ENCODE results near the gene STARD13.

STARD13 gene

DNA sequence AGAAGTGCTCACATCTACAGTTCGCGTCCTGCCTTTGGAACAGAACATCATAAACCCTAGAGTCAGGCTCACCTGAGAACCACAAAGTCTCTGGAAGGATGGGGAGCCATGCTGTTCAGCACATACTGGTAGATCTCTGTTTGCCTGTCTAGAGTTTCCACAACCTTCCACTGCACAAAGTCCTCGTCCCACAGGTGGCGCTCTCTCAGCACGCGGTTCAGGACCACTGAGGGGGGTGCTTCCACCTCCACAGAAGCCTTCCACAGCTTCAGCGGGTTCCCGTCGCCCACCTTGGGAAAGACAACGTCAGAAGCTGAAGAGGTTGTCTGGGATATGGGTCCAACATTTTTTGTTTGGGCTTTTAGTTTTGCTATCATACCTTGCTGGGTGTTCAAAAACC lies 175.8 kb downstream of the STARD13 start:
- DNase-seq, result no peak

- no peak for DNase-seq
Observed at GRCh38 chr13:33109271-33109697, 176.3 kb downstream of the STARD13 start.

DNA sequence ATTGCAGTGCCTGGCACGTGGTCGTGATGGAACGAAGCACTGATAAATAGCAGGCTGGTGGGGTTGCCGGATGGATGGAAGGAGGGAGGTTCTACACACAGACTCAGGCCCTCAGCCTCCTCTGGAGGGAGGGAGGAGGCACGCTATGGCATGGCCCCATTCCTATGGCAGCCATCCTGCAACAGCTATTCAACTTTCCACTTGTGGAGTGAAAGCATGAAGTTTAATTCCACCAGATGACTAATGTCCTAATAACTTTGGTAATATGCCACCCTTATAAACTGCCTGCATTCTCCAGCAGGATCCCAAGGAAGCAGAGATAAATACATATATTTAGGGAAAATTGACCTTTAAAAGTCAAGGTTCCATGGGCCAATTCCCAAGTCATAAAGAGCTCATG lies 176.9 kb downstream of the STARD13 start:
- DNase-seq, result no peak

DNA sequence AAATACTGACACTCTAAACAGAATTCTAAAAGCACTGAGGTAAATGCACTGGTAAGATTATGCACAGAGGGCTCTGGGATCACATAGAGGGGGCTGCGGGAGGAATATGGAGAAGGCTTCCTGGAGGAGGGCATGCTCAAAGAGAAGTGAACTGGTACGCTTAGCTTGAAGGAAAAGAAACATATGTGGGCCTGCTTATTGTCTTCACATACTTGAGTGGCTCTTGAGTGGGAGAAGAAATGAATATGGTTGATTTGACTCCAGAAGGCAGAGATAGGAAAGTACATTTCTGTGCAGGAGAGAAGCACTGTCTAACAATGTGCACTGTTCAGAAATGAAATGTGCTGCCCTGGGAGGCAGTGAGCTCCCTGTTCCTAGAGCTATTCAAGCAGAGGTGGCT lies 178.2 kb downstream of the STARD13 start:
- DNase-seq, result no peak

- no peak for DNase-seq
Observed at GRCh38 chr13:33106656-33107360, 178.7 kb downstream of the STARD13 start.

- peak; percentile 81 to 91 (median 86) for DNase-seq
Observed at GRCh38 chr13:33105387-33106005, 180.1 kb downstream of the STARD13 start.

DNA sequence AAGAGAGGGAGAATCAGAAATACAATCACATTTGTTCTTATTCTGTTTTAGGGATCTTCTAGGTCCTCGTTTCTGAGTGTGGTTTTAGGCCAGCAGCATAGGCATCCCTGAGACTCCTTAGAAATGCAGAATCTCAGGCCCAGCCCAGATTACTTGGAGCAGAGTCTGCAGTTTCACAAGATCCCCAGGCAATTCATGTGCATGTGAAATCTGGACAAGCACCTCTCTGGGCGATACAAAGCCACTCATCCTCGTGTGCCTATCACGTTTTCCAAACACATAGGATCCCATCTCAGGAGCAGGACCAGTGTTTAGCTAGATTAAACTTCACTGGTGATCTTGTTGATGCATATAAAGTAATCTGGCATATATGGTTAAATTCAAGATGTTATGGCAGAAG lies 182.1 kb downstream of the STARD13 start:
- DNase-seq, result no peak

DNA sequence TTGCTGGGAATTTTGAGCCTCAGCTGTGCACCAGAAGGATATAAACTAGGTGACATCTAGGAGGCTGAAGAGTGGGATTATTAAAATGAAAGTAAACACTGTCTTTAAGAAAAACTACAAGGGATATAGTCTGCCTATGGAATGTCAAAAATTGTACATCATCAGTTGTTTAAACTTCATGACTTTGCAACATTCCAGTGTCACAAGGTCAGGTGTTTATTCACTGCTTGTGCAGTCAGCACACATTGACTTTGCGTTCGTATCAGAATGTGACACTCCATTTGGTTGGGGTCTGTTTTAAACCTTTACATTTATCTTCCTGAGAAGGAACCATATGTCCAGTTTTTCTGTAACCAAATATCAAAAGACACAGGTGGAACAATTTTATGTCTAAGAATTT lies 183.7 kb downstream of the STARD13 start:
- DNase-seq, result no peak

- DNase-seq, result no peak
Observed at GRCh38 chr13:33100886-33101285, 184.7 kb downstream of the STARD13 start.

- no peak for DNase-seq
Observed at GRCh38 chr13:33099860-33100259, 185.7 kb downstream of the STARD13 start.

- no peak for DNase-seq
Observed at GRCh38 chr13:33096886-33097605, 188.5 kb downstream of the STARD13 start.

- no peak for DNase-seq
Observed at GRCh38 chr13:33092073-33092987, 193.2 kb downstream of the STARD13 start.

DNA sequence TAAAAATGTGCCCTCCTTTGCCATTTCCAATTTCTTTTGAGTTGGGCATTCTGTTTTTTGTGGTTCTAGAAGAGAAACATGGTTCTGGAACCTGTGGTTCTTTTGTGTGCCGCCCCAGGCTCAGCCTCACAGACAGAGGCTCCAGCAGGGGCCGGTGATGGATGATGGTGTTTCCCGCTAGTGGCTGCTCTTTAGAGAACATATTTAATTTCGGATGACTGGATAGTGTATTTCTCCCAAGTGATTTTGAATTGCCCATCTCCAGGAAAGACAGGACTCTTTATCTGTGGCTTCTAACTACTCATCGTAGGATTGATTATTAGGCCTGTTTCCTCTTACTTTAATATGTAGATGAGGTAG lies 194.2 kb downstream of the STARD13 start:
- DNase-seq, result no peak

- DNase-seq, result no peak
Observed at GRCh38 chr13:33090755-33091414, 194.7 kb downstream of the STARD13 start.

GRCh38 chr13:33089311-33089710 lies 196.2 kb downstream of the STARD13 start:
- no peak for DNase-seq

- DNase-seq, result no peak
Observed at GRCh38 chr13:33087790-33088189, 197.8 kb downstream of the STARD13 start.

GRCh38 chr13:33087091-33087490 lies 198.5 kb downstream of the STARD13 start:
- DNase-seq, result no peak

- DNase-seq, result no peak
Observed at GRCh38 chr13:33083054-33083453, 202.5 kb downstream of the STARD13 start.

DNA sequence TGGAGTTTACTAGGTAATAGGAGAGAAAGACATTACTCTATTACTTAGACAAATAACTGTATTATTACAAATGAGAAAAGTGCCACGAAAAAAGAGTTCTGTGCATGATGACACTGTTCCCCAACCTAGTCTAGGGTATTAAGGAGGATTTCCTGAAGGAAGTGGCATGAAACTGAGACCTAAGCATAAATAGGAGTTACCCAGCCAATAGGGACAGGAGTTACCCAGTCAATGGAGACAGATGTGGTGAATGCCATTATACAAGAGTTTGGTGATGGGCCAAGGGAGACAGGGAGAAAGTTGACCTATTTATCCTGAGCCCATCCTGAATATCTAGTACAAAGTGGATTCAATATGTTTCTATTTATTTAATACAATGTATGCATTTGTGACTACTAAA lies 203.9 kb downstream of the STARD13 start:
- DNase-seq, result no peak

DNA sequence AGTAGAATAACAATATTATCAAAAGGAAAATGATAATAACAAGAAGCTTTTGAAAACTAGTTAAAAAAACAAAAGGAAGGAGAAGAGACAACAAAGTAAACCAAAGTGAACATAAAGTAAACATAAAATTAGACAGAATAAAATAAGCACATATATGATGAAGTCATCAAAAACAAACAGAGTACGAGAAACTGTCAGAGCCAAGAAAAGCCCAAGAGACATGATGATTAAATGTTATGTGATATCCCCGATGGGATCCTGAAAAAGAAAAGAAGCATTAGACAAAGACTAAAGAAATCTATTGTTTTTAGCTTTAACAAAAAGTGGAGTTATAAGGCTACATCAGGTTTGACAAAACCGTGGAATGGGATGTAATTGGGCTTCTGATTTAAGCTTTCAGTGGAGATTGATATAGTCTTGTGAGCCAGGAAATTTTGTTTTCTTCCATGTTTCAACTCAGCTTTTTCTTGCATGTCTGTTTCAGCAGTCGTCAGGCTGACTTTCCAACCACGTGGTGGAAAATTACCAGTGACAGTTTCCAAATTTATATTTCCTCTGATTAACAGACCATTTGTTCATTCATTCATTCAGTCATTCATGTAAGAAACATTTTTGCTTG lies 204.5 kb downstream of the STARD13 start:
- no peak for DNase-seq

DNA sequence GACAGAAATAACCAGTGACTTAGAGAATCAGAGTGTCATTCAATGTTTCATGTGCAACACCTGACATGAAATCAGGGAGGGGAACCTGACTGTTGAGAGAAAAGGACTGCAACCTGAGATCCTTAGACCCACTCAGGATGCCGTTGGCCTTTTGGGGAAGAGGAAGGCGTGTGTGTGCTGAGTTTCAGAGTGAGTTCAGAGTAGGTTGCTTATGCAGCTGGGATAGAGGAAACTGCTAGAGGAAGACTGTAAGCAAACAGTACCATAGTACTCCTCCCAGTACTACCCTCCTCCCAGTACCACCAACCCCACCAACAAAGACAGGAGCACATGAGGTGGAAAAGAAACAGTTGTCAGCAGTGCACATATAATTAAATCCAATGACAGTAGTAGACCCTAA lies 205.6 kb downstream of the STARD13 start:
- DNase-seq, result peak; percentile 20 to 59 (median 43)

DNA sequence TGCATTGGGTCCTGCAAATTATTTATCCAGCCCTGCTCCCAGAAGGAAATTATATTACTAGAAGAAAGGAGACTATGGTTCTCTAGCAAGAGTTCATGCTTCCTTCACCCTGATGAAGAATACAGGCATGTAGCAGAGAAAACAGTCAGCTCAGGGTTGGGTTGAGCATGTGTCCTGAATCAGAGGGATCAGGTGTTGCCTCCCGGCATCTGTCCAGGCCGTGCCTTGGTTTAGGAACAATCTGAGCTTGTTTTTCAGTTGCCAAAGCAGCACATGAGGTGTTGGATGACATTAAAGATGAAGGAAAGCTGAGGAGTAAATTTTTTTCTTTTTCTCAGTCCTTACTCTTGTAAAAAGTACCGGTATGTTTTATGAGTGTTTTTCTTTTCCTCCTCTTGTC lies 207.3 kb downstream of the STARD13 start:
- DNase-seq, result no peak

Data from suppressor macrophage (primary cell).